DLD1 (cell line): Measurements from ENCODE around the gene ONECUT2.

ENCODE experiments used
- in situ Hi-C: cut with HindIII; loops from 2 replicates; pipeline ENCODE4 v1.10.0; 2017; ENCODE audit warnings: low sequenced_read_pairs

Gene ONECUT2

GRCh38 chr18:57431002-57431382 lies 4.2 kb upstream of the ONECUT2 start:
- in situ Hi-C loops, result no loop called here

GRCh38 chr18:57431467-57432080 lies 3.6 kb upstream of the ONECUT2 start:
- in situ Hi-C loops, result no loop called here

- in situ Hi-C loops, result no loop called here
Measured at GRCh38 chr18:57432140-57432539, 3.0 kb upstream of the ONECUT2 start.

GRCh38 chr18:57432751-57433400 lies 2.3 kb upstream of the ONECUT2 start:
- in situ Hi-C loops, result no loop called here

GRCh38 chr18:57433482-57433881 lies 1.7 kb upstream of the ONECUT2 start:
- in situ Hi-C loops, result no loop called here

GRCh38 chr18:57433934-57434535 lies 1.1 kb upstream of the ONECUT2 start:
- in situ Hi-C loops, result no loop called here

- in situ Hi-C loops, result no loop called here
Measured at GRCh38 chr18:57435846-57436190, 644 bp downstream of the ONECUT2 start.

GRCh38 chr18:57436191-57436964 lies 1.2 kb downstream of the ONECUT2 start:
- in situ Hi-C loops, result no loop called here

GRCh38 chr18:57436965-57437333 lies 1.8 kb downstream of the ONECUT2 start:
- in situ Hi-C loops, result no loop called here

- in situ Hi-C loops, result no loop called here
Measured at GRCh38 chr18:57437402-57437765, 2.2 kb downstream of the ONECUT2 start.

GRCh38 chr18:57437766-57438671 lies 2.8 kb downstream of the ONECUT2 start:
- in situ Hi-C loops, result no loop called here

GRCh38 chr18:57438743-57439608 lies 3.8 kb downstream of the ONECUT2 start:
- in situ Hi-C loops, result no loop called here

GRCh38 chr18:57439609-57439968 lies 4.4 kb downstream of the ONECUT2 start:
- in situ Hi-C loops, result no loop called here

GRCh38 chr18:57439985-57440330 lies 4.8 kb downstream of the ONECUT2 start:
- in situ Hi-C loops, result no loop called here

- in situ Hi-C loops, result no loop called here
Measured at GRCh38 chr18:57440331-57441070, 5.3 kb downstream of the ONECUT2 start.

GRCh38 chr18:57441071-57441794 lies 6.1 kb downstream of the ONECUT2 start:
- in situ Hi-C loops, result no loop called here

GRCh38 chr18:57443247-57443646 lies 8.1 kb downstream of the ONECUT2 start:
- in situ Hi-C loops, result no loop called here

GRCh38 chr18:57443702-57444101 lies 8.5 kb downstream of the ONECUT2 start:
- in situ Hi-C loops, result no loop called here

GRCh38 chr18:57444301-57444759 lies 9.2 kb downstream of the ONECUT2 start:
- in situ Hi-C loops, result no loop called here
